ENCODE data around the gene LRRC9.

LRRC9 gene

GRCh38 chr14:59895721-59896120, 24.2 kb upstream of the LRRC9 start:
- no peak for TF ChIP-seq CTCF (IDR thresholded peaks at IDR 0.05; ENCODE audit: low read depth, low read length)
- no peak for TF ChIP-seq MYC (IDR thresholded peaks at IDR 0.05; ENCODE audit: low read depth, low read length)
- no peak overlapping the region for H3K4me3 ChIP-seq (ENCODE audit: low read depth, low read length)
- DNase-seq (ENCODE audit: low read depth) = no peak

DNA sequence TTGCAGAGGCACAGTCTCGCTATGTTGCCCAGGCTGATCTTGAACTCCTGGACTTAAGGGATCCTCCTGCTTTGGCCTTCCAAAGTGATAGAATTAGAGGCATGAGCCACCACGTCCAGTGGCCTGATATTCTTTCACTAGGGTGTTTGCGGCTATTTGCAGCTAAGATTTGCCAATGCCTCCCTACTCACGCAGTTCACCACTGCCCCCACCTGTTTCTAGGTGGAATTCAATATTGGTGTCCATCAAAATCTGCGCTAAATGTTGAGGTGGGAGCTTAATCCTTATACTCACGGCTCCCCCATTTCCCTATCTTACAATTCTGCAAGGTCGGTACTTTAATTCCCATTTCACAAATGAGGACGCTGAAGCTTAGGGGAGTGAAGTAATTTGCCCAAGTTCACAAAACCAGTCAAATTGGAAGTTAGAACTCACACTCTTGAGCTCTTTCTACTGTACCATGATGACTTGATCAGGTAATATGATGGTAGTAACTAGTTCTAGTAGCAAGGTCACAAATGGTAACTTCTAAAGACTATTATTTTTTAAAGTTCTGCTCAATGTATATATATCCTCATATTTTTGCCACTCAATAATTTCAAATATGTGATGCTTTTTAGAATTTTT, 22.1 kb upstream of the LRRC9 start:
- peak; percentile 28 for DNase-seq (ENCODE audit: low read depth)
- TF ChIP-seq POLR2A (IDR thresholded peaks at IDR 0.05; ENCODE audit: extremely low read depth, insufficient read length) (no peak), CTCF (IDR thresholded peaks at IDR 0.05; ENCODE audit: low read depth, low read length) (no peak), MYC (IDR thresholded peaks at IDR 0.05; ENCODE audit: low read depth, low read length) (no peak)
- TF ChIP-seq, protein P1, sequence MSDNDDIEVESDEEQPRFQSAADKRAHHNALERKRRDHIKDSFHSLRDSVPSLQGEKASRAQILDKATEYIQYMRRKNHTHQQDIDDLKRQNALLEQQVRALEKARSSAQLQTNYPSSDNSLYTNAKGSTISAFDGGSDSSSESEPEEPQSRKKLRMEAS (IDR thresholded peaks at IDR 0.05; ENCODE audit: low read depth, low read length) = no peak
- no peak overlapping the region for H3K4me3 ChIP-seq (ENCODE audit: low read depth, low read length)

DNA sequence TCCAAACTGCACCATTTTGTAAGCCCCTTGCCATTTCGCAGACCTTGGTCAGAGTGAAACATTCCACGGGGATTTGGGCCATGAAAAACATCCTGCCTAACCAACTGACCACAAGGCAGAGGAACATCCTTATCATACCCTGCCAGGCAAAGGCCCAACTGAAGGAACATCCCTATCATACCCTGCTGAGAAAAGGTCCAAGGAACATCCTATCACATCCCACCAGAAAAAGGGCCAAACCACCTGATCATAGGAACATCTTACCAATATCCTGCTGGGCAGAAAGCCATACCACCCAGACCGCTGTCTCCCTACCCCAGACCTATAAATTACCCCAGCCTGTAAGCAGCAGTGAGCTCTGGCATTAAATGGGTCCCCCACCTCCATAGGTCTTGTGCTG, 19.4 kb upstream of the LRRC9 start:
- no peak overlapping the region for H3K4me3 ChIP-seq (ENCODE audit: low read depth, low read length)
- DNase-seq (ENCODE audit: low read depth) = no peak
- TF ChIP-seq POLR2A (IDR thresholded peaks at IDR 0.05; ENCODE audit: extremely low read depth, insufficient read length) = no peak
- no peak for TF ChIP-seq CTCF (IDR thresholded peaks at IDR 0.05; ENCODE audit: low read depth, low read length)
- TF ChIP-seq MYC (IDR thresholded peaks at IDR 0.05; ENCODE audit: low read depth, low read length) = no peak
- TF ChIP-seq, protein P1 (IDR thresholded peaks at IDR 0.05; ENCODE audit: low read depth, low read length) = no peak

DNA sequence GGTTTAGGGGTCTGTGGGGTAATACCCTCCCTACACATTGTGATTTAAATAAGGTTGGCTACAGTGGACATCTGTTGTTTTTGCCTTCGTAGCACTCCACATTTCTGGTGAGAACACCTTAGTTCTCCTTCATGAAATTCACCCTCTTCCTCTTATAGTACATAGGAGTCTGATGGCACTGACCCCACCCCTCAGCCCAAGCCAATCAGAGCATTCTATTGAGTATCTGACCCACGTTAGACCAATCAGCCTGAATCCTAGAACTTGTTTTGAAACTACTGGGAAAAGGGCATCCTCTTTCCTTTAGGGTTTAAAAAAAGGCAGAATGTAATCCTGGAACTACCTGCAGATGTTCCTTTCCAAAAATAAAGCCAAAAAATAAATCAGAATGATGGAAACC, 15.8 kb upstream of the LRRC9 start:
- no peak for DNase-seq (ENCODE audit: low read depth)
- TF ChIP-seq MYC (IDR thresholded peaks at IDR 0.05; ENCODE audit: low read depth, low read length) = no peak
- TF ChIP-seq, protein P1 (IDR thresholded peaks at IDR 0.05; ENCODE audit: low read depth, low read length) = no peak
- H3K4me3 ChIP-seq (ENCODE audit: low read depth, low read length) = no peak overlapping the region

GRCh38 chr14:59905188-59905587, 14.8 kb upstream of the LRRC9 start:
- H3K4me3 ChIP-seq (ENCODE audit: low read depth, low read length) = no peak overlapping the region

DNA sequence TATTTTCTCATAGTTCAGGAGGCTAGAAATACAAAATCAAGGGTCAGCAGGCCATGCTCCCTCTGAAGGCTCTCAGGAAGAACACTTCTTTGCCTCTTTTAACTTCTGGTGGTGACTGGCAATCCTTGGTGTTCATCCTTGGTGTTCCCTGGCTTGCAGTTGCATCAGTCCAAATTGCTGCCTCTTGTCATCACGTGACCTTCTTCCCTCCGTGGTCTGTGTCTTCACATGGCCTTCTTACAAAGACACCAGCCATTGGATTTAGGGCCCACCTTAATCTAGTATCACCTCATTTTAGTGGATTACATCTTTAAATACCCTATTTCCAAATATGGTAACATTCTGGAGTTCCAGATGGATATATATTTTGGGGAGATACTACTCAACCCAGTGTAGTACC, 7.5 kb upstream of the LRRC9 start:
- no peak overlapping the region for H3K4me3 ChIP-seq (ENCODE audit: low read depth, low read length)
- no peak for TF ChIP-seq CTCF (IDR thresholded peaks at IDR 0.05; ENCODE audit: low read depth, low read length)
- TF ChIP-seq, protein P1 (IDR thresholded peaks at IDR 0.05; ENCODE audit: low read depth, low read length) = no peak
- TF ChIP-seq MYC (IDR thresholded peaks at IDR 0.05; ENCODE audit: low read depth, low read length) = no peak
- TF ChIP-seq POLR2A (IDR thresholded peaks at IDR 0.05; ENCODE audit: extremely low read depth, insufficient read length) = no peak

More at GRCh38 chr14:59905188-59905587, 14.8 kb upstream of the LRRC9 start:
- no peak for DNase-seq (ENCODE audit: low read depth)
- no peak for TF ChIP-seq POLR2A (IDR thresholded peaks at IDR 0.05; ENCODE audit: extremely low read depth, insufficient read length)
- TF ChIP-seq MYC (IDR thresholded peaks at IDR 0.05; ENCODE audit: low read depth, low read length) = no peak
- TF ChIP-seq CTCF (IDR thresholded peaks at IDR 0.05; ENCODE audit: low read depth, low read length) = no peak
- TF ChIP-seq, protein P1 (IDR thresholded peaks at IDR 0.05; ENCODE audit: low read depth, low read length) = no peak

More for the DNA sequence above, 7.5 kb upstream of the LRRC9 start:
- DNase-seq (ENCODE audit: low read depth) = no peak

All from NB4 (cell line).